Measurements from ENCODE around the gene COP1. TPM values are rescaled to one million over a fixed set of nuclear protein-coding genes. Genes with fewer than 3 reads are reported as not detected.

Gene COP1
- total RNA-seq, 1 donor from 2014 or later, result 48.6 TPM

GRCh38 chr1:176142973-176143372 is 64.1 kb downstream of the COP1 start:
- H3K27me3 Mint-ChIP-seq, result no peaks in the 10 kb centered on the region
- no peak for DNase-seq
- intact Hi-C loops (cut with micrococcal nuclease), result no loop called here
- no peak overlapping the region for H3K4me3 Mint-ChIP-seq
- H3K9me3 Mint-ChIP-seq, result peaks cover 10% of the 10 kb centered on the region
- peaks cover 2% of the 10 kb centered on the region for H3K4me1 Mint-ChIP-seq
- H3K36me3 Mint-ChIP-seq (ENCODE audit: low read depth), result peaks cover 54% of the 10 kb centered on the region
- H3K27ac Mint-ChIP-seq, result no peak overlapping the region

GRCh38 chr1:176141449-176141848 is 65.6 kb downstream of the COP1 start:
- Mint-ChIP-seq H3K9me3 (peaks cover 4% of the 10 kb centered on the region), H3K36me3 (ENCODE audit: low read depth) (peaks cover 47% of the 10 kb centered on the region), H3K4me1 (peaks cover 2% of the 10 kb centered on the region), H3K27ac (no peak overlapping the region), H3K4me3 (no peak overlapping the region), H3K27me3 (no peaks in the 10 kb centered on the region)
- intact Hi-C loops (cut with micrococcal nuclease), result no loop called here
- DNase-seq, result no peak

GRCh38 chr1:176136891-176137290 is 70.2 kb downstream of the COP1 start:
- H3K27me3 Mint-ChIP-seq, result no peaks in the 10 kb centered on the region
- no peaks in the 10 kb centered on the region for H3K4me1 Mint-ChIP-seq
- no peak for DNase-seq
- intact Hi-C loops (cut with micrococcal nuclease), result no loop called here
- peaks cover 32% of the 10 kb centered on the region for H3K36me3 Mint-ChIP-seq (ENCODE audit: low read depth)
- H3K27ac Mint-ChIP-seq, result no peak overlapping the region
- no peaks in the 10 kb centered on the region for H3K9me3 Mint-ChIP-seq
- H3K4me3 Mint-ChIP-seq, result no peak overlapping the region

GRCh38 chr1:176134666-176135065 is 72.4 kb downstream of the COP1 start:
- DNase-seq, result no peak
- Mint-ChIP-seq H3K27me3 (no peaks in the 10 kb centered on the region), H3K4me3 (no peak overlapping the region), H3K36me3 (ENCODE audit: low read depth) (peaks cover 29% of the 10 kb centered on the region), H3K4me1 (no peaks in the 10 kb centered on the region), H3K9me3 (no peaks in the 10 kb centered on the region), H3K27ac (no peak overlapping the region)
- intact Hi-C loops (cut with micrococcal nuclease), result no loop called here

- no peak for DNase-seq
- no peak overlapping the region for H3K27ac Mint-ChIP-seq
- peaks cover 18% of the 10 kb centered on the region for H3K9me3 Mint-ChIP-seq
- intact Hi-C loops (cut with micrococcal nuclease), result no loop called here
- no peaks in the 10 kb centered on the region for H3K27me3 Mint-ChIP-seq
- no peak overlapping the region for H3K4me3 Mint-ChIP-seq
- H3K4me1 Mint-ChIP-seq, result no peaks in the 10 kb centered on the region
- H3K36me3 Mint-ChIP-seq (ENCODE audit: low read depth), result peaks cover 47% of the 10 kb centered on the region
These were observed 84.8 kb downstream of the COP1 start for GRCh38 chr1:176122282-176122681.

- Mint-ChIP-seq H3K36me3 (ENCODE audit: low read depth) (peaks cover 42% of the 10 kb centered on the region), H3K4me3 (no peak overlapping the region), H3K27ac (no peak overlapping the region), H3K27me3 (no peaks in the 10 kb centered on the region), H3K4me1 (no peaks in the 10 kb centered on the region), H3K9me3 (peaks cover 7% of the 10 kb centered on the region)
- intact Hi-C loops (cut with micrococcal nuclease), result loop anchor here (5.0 to 10.0 kb wide), 3 partner anchors 43 to 85 kb away; partner anchors contain the start of gene COP1
- no peak for DNase-seq
These were observed 87.5 kb downstream of the COP1 start for GRCh38 chr1:176119549-176119948.

GRCh38 chr1:176118985-176119384 is 88.1 kb downstream of the COP1 start:
- H3K4me3 Mint-ChIP-seq, result no peak overlapping the region
- no peaks in the 10 kb centered on the region for H3K27me3 Mint-ChIP-seq
- H3K36me3 Mint-ChIP-seq (ENCODE audit: low read depth), result peaks cover 41% of the 10 kb centered on the region
- intact Hi-C loops (cut with micrococcal nuclease), result loop anchor here (5.0 to 10.0 kb wide), 3 partner anchors 43 to 86 kb away; partner anchors contain the start of gene COP1
- no peak for DNase-seq
- H3K9me3 Mint-ChIP-seq, result peaks cover 4% of the 10 kb centered on the region
- no peaks in the 10 kb centered on the region for H3K4me1 Mint-ChIP-seq
- H3K27ac Mint-ChIP-seq, result no peak overlapping the region

GRCh38 chr1:176111835-176112234 is 95.3 kb downstream of the COP1 start:
- intact Hi-C loops (cut with micrococcal nuclease), result loop anchor here (10.0 kb wide), 1 partner anchor 93 kb away; the partner anchor contains the start of gene COP1
- peaks cover 9% of the 10 kb centered on the region for H3K4me1 Mint-ChIP-seq
- H3K27me3 Mint-ChIP-seq, result no peaks in the 10 kb centered on the region
- peaks cover 51% of the 10 kb centered on the region for H3K36me3 Mint-ChIP-seq (ENCODE audit: low read depth)
- no peak for DNase-seq
- H3K4me3 Mint-ChIP-seq, result no peak overlapping the region
- H3K27ac Mint-ChIP-seq, result no peak overlapping the region
- H3K9me3 Mint-ChIP-seq, result peaks cover 6% of the 10 kb centered on the region

- DNase-seq, result no peak
- Mint-ChIP-seq H3K27me3 (no peaks in the 10 kb centered on the region), H3K4me1 (peaks cover 9% of the 10 kb centered on the region), H3K36me3 (ENCODE audit: low read depth) (peaks cover 49% of the 10 kb centered on the region), H3K9me3 (peaks cover 6% of the 10 kb centered on the region), H3K27ac (no peak overlapping the region), H3K4me3 (no peak overlapping the region)
- intact Hi-C loops (cut with micrococcal nuclease), result loop anchor here (10.0 kb wide), 1 partner anchor 95 kb away; the partner anchor contains the start of gene COP1
These were observed 96.9 kb downstream of the COP1 start for GRCh38 chr1:176110203-176110602.

- H3K27me3 Mint-ChIP-seq, result no peaks in the 10 kb centered on the region
- no peak overlapping the region for H3K27ac Mint-ChIP-seq
- intact Hi-C loops (cut with micrococcal nuclease), result no loop called here
- H3K4me1 Mint-ChIP-seq, result peaks cover 4% of the 10 kb centered on the region
- DNase-seq, result no peak
- peaks cover 3% of the 10 kb centered on the region for H3K9me3 Mint-ChIP-seq
- H3K36me3 Mint-ChIP-seq (ENCODE audit: low read depth), result peaks cover 59% of the 10 kb centered on the region
- H3K4me3 Mint-ChIP-seq, result no peak overlapping the region
These were observed 104.2 kb downstream of the COP1 start for GRCh38 chr1:176102768-176103350.

- no peak for DNase-seq
- intact Hi-C loops (cut with micrococcal nuclease), result no loop called here
- Mint-ChIP-seq H3K27me3 (no peaks in the 10 kb centered on the region), H3K27ac (no peak overlapping the region), H3K9me3 (no peaks in the 10 kb centered on the region), H3K4me3 (no peak overlapping the region), H3K4me1 (peaks cover 4% of the 10 kb centered on the region), H3K36me3 (ENCODE audit: low read depth) (peaks cover 60% of the 10 kb centered on the region)
These were observed 105.0 kb downstream of the COP1 start for GRCh38 chr1:176101951-176102642.

- intact Hi-C loops (cut with micrococcal nuclease), result no loop called here
- Mint-ChIP-seq H3K4me1 (peaks cover 4% of the 10 kb centered on the region), H3K27ac (no peak overlapping the region), H3K9me3 (no peaks in the 10 kb centered on the region), H3K27me3 (no peaks in the 10 kb centered on the region), H3K36me3 (ENCODE audit: low read depth) (peaks cover 68% of the 10 kb centered on the region), H3K4me3 (no peak overlapping the region)
- no peak for DNase-seq
These were observed 108.5 kb downstream of the COP1 start for GRCh38 chr1:176098560-176098959.

- Mint-ChIP-seq H3K27ac (no peak overlapping the region), H3K9me3 (no peaks in the 10 kb centered on the region), H3K36me3 (ENCODE audit: low read depth) (peaks cover 52% of the 10 kb centered on the region), H3K27me3 (no peaks in the 10 kb centered on the region), H3K4me3 (no peak overlapping the region), H3K4me1 (no peaks in the 10 kb centered on the region)
- DNase-seq, result no peak
- intact Hi-C loops (cut with micrococcal nuclease), result no loop called here
These were observed 111.1 kb downstream of the COP1 start for GRCh38 chr1:176096015-176096414.

- Mint-ChIP-seq H3K4me1 (no peaks in the 10 kb centered on the region), H3K27ac (no peak overlapping the region), H3K4me3 (no peak overlapping the region), H3K36me3 (ENCODE audit: low read depth) (peaks cover 38% of the 10 kb centered on the region), H3K9me3 (peaks cover 5% of the 10 kb centered on the region), H3K27me3 (no peaks in the 10 kb centered on the region)
- DNase-seq, result no peak
- intact Hi-C loops (cut with micrococcal nuclease), result no loop called here
These were observed 116.3 kb downstream of the COP1 start for GRCh38 chr1:176090766-176091165.

All from activated CD4-positive, alpha-beta T cell treated with anti-CD3 and anti-CD28 coated beads, Interleukin-2, amount 10 ng/mL, durations not matched to agents 24 days and 14 days (primary cell).